H9 (cell line): Measurements from ENCODE around the gene PAOX. TPM values are rescaled to one million over a fixed set of nuclear protein-coding genes. Genes with fewer than 3 reads are reported as not detected.

Experiments
- DNase-seq: peaks from one replicate; pipeline ENCODE4 v3.0.0-alpha.2; 2017
- H2AFZ ChIP-seq: one replicate; pipeline ENCODE4 v1.6.1; 2013; ENCODE audit warnings: mild to moderate bottlenecking, low read length, control low read depth, moderate library complexity
- H2AK5ac ChIP-seq: 2 replicates; pipeline ENCODE4 v1.6.1; 2013; ENCODE audit warnings: low read length, control low read depth, mixed read lengths; ENCODE audit not compliant: insufficient read length
- H2BK120ac ChIP-seq: one replicate; pipeline ENCODE4 v1.6.1; 2013; ENCODE audit warnings: low read depth, mild to moderate bottlenecking, low read length, control low read depth, inconsistent platforms; ENCODE audit not compliant: poor library complexity, severe bottlenecking
- H2BK12ac ChIP-seq: 2 replicates; pipeline ENCODE4 v1.6.1; 2013; ENCODE audit warnings: low read length, control low read depth, mixed read lengths, low read depth; ENCODE audit not compliant: insufficient read length
- H2BK15ac ChIP-seq: 2 replicates; pipeline ENCODE4 v1.6.1; 2013; ENCODE audit warnings: low read depth, low read length, control low read depth
- H2BK20ac ChIP-seq: one replicate; pipeline ENCODE4 v1.6.1; 2013; ENCODE audit warnings: low read depth, mild to moderate bottlenecking, low read length, control low read depth, inconsistent platforms; ENCODE audit not compliant: poor library complexity, severe bottlenecking
- H2BK5ac ChIP-seq: 2 replicates; pipeline ENCODE4 v1.6.1; 2013; ENCODE audit warnings: low read length, control low read depth, mixed read lengths; ENCODE audit not compliant: insufficient read length
- H3K14ac ChIP-seq: 2 replicates; pipeline ENCODE4 v1.6.1; 2013; ENCODE audit warnings: low read length, control low read depth; ENCODE audit not compliant: insufficient read depth
- H3K18ac ChIP-seq: 2 replicates; pipeline ENCODE4 v1.6.1; 2013; ENCODE audit warnings: low read depth, mild to moderate bottlenecking, mixed read lengths, low read length, control low read depth; ENCODE audit not compliant: insufficient read length
- H3K23ac ChIP-seq: 2 replicates; pipeline ENCODE4 v1.6.1; 2013; ENCODE audit warnings: low read length, control low read depth, mixed read lengths, low read depth; ENCODE audit not compliant: insufficient read length
- H3K23me2 ChIP-seq: 2 replicates; pipeline ENCODE4 v1.6.1; 2013; ENCODE audit warnings: low read depth, mild to moderate bottlenecking, mixed read lengths, low read length, control low read depth; ENCODE audit not compliant: insufficient read length, poor library complexity, severe bottlenecking
- H3K27ac ChIP-seq: 2 replicates; pipeline ENCODE4 v1.5.1; 2013; ENCODE audit warnings: low read length, control low read depth, mixed read lengths, low read depth; ENCODE audit not compliant: insufficient read length
- H3K27me3 ChIP-seq: 2 replicates; pipeline ENCODE4 v1.6.1; 2013; ENCODE audit warnings: low read length, control low read depth, inconsistent platforms; ENCODE audit not compliant: insufficient read depth
- H3K4ac ChIP-seq: 2 replicates; pipeline ENCODE4 v1.6.1; 2013; ENCODE audit warnings: low read depth, mild to moderate bottlenecking, control low read depth, inconsistent platforms, low read length, moderate library complexity
- H3K4me1 ChIP-seq: 2 replicates; pipeline ENCODE4 v1.6.1; 2013; ENCODE audit warnings: low read length, control low read depth, inconsistent platforms; ENCODE audit not compliant: insufficient read depth
- H3K4me2 ChIP-seq: 2 replicates; pipeline ENCODE4 v1.6.1; 2013; ENCODE audit warnings: low read length, control low read depth, mixed read lengths; ENCODE audit not compliant: insufficient read length, insufficient read depth
- H3K56ac ChIP-seq: 2 replicates; pipeline ENCODE4 v1.6.1; 2013; ENCODE audit warnings: low read depth, mild to moderate bottlenecking, mixed read lengths, low read length, control low read depth; ENCODE audit not compliant: insufficient read length
- H3K79me1 ChIP-seq: 2 replicates; pipeline ENCODE4 v1.6.1; 2013; ENCODE audit warnings: low read depth, mild to moderate bottlenecking, moderate library complexity, low read length, control low read depth, inconsistent platforms; ENCODE audit not compliant: insufficient read depth, poor library complexity, severe bottlenecking
- H3K79me2 ChIP-seq: 2 replicates; pipeline ENCODE4 v1.6.1; 2013; ENCODE audit warnings: low read length, control low read depth, inconsistent platforms; ENCODE audit not compliant: insufficient read depth
- H3K9ac ChIP-seq: 2 replicates; pipeline ENCODE4 v1.6.1; 2013; ENCODE audit warnings: low read length, control low read depth, mixed read lengths; ENCODE audit not compliant: insufficient read length; ENCODE audit errors: extremely low read depth
- H3K9me3 ChIP-seq: one replicate; pipeline ENCODE4 v1.6.1; 2013; ENCODE audit warnings: low read depth, low read length, inconsistent platforms; ENCODE audit not compliant: control insufficient read depth
- H3T11ph ChIP-seq: one replicate; pipeline ENCODE4 v1.6.1; 2013; ENCODE audit warnings: mild to moderate bottlenecking, low read length, control low read depth, inconsistent platforms
- H4K20me1 ChIP-seq: one replicate; pipeline ENCODE4 v1.6.1; 2013; ENCODE audit not compliant: control insufficient read depth, insufficient read length, insufficient read depth
- H4K5ac ChIP-seq: 2 replicates; pipeline ENCODE4 v1.6.1; 2013; ENCODE audit warnings: low read depth, mild to moderate bottlenecking, mixed read lengths, low read length, control low read depth; ENCODE audit not compliant: insufficient read length
- H4K8ac ChIP-seq: replicated peaks from 2 replicates; pipeline ENCODE4 v1.6.1; 2013; ENCODE audit warnings: low read length, control low read depth, mixed read lengths, low read depth; ENCODE audit not compliant: insufficient read length
- H4K91ac ChIP-seq: 2 replicates; pipeline ENCODE4 v1.6.1; 2013; ENCODE audit warnings: low read depth, mild to moderate bottlenecking, moderate library complexity, mixed read lengths, low read length, control low read depth; ENCODE audit not compliant: insufficient read length
- H3K27ac Mint-ChIP-seq, 3 experiments: 2 replicates in 2 of 3; 3 replicates in 1 of 3; pipeline ENCODE4 v1.8.0; 2020 to 2021; ENCODE audit warnings: mixed read lengths in 3 of 3, mild to moderate bottlenecking in 1 of 3, moderate library complexity in 1 of 3
- H3K27me3 Mint-ChIP-seq: 2 replicates; pipeline ENCODE4 v1.8.0; 2021; ENCODE audit warnings: low read depth, mild to moderate bottlenecking, moderate library complexity, mixed read lengths
- H3K36me3 Mint-ChIP-seq, 3 experiments: 2 replicates in 2 of 3; 3 replicates in 1 of 3; pipeline ENCODE4 v1.8.0; 2020 to 2021; ENCODE audit warnings: low read depth in 3 of 3, mixed read lengths in 3 of 3; ENCODE audit not compliant: insufficient read depth in 1 of 3
- H3K4me1 Mint-ChIP-seq, 2 experiments: 2 replicates each; pipeline ENCODE4 v1.8.0; 2020; ENCODE audit warnings: mixed read lengths in 2 of 2
- H3K4me3 Mint-ChIP-seq, 2 experiments: 2 replicates in 1 of 2; 3 replicates in 1 of 2; pipeline ENCODE4 v1.8.0; 2020 to 2021; ENCODE audit warnings: mild to moderate bottlenecking in 2 of 2, mixed read lengths in 2 of 2, moderate library complexity in 1 of 2
- H3K9me3 Mint-ChIP-seq, 2 experiments: 2 replicates in 1 of 2; 3 replicates in 1 of 2; pipeline ENCODE4 v1.8.0; 2020; ENCODE audit warnings: mild to moderate bottlenecking in 2 of 2, mixed read lengths in 2 of 2, moderate library complexity in 1 of 2
- WGBS: extraction: QIAGEN DNeasy Blood & Tissue Kit; methylation state at CpG from one replicate; pipeline ENCODE4 v1.1.7; 2013; ENCODE audit warnings: missing lambda C conversion rate, low lambda C conversion rate, mixed read lengths; ENCODE audit not compliant: insufficient read length; ENCODE audit errors: extremely low coverage; 5-methylcytosine and 5-hydroxymethylcytosine counted together
- total RNA-seq: library from RNA; stranded (reverse); gene quantifications from 2 replicates; pipeline ENCODE4 v1.2.1, GENCODE V29; 2021
- TF ChIP-seq, protein P1 (sequence below): fragments of 200-600 bp; sonication (generic); conservative IDR thresholded peaks from 3 replicates; pipeline ENCODE4 v1.8.0; 2021; ENCODE audit warnings: antibody characterized with exemption, mild to moderate bottlenecking

Gene PAOX
- total RNA-seq, 1 experiment from 2014 or later = 5.6 TPM

GRCh38 chr10:133346413-133346812 is 32.6 kb upstream of the PAOX start:
- Histone ChIP-seq H2BK5ac (no peak overlapping the region), H3K4me1 (peaks cover 2% of the 10 kb centered on the region; the same call in 1 of the 2 replicates), H2BK20ac (no peak overlapping the region), H4K91ac (no peak overlapping the region), H3K56ac (no peak overlapping the region), H4K20me1 (no peaks in the 10 kb centered on the region), H3K4ac (no peak overlapping the region), H2BK12ac (no peak overlapping the region), H3K9me3 (no peaks in the 10 kb centered on the region), H3K23ac (no peak overlapping the region), H2AK5ac (no peak overlapping the region), H2BK120ac (no peak overlapping the region), H2BK15ac (no peak overlapping the region), H3K4me2 (no peak overlapping the region), H3K79me1 (no peaks in the 10 kb centered on the region), H3K27ac (no peak overlapping the region), H3K9ac (no peak overlapping the region), H4K8ac (no peak overlapping the region), H3K23me2 (no peaks in the 10 kb centered on the region), H2AFZ (no peak overlapping the region), H3T11ph (no peak overlapping the region), H3K79me2 (no peaks in the 10 kb centered on the region), H4K5ac (no peak overlapping the region), H3K18ac (no peak overlapping the region), H3K14ac (no peak overlapping the region), H3K27me3 (no peaks in the 10 kb centered on the region; the same call in 1 of the 2 replicates)
- TF ChIP-seq, protein P1, sequence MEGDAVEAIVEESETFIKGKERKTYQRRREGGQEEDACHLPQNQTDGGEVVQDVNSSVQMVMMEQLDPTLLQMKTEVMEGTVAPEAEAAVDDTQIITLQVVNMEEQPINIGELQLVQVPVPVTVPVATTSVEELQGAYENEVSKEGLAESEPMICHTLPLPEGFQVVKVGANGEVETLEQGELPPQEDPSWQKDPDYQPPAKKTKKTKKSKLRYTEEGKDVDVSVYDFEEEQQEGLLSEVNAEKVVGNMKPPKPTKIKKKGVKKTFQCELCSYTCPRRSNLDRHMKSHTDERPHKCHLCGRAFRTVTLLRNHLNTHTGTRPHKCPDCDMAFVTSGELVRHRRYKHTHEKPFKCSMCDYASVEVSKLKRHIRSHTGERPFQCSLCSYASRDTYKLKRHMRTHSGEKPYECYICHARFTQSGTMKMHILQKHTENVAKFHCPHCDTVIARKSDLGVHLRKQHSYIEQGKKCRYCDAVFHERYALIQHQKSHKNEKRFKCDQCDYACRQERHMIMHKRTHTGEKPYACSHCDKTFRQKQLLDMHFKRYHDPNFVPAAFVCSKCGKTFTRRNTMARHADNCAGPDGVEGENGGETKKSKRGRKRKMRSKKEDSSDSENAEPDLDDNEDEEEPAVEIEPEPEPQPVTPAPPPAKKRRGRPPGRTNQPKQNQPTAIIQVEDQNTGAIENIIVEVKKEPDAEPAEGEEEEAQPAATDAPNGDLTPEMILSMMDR = no peak
- Mint-ChIP-seq H3K36me3 (no peaks in the 10 kb centered on the region; a peak in 2 of 7 replicates), H3K27ac (peak overlapping the region in 1 of 3 experiments; percentile 40; a peak in 1 of 7 replicates), H3K4me1 (peaks cover 11 to 36% of the 10 kb centered on the region in 2 experiments), H3K9me3 (no peaks in the 10 kb centered on the region; a peak in 1 of 5 replicates), H3K4me3 (no peak overlapping the region; a peak in 1 of 5 replicates), H3K27me3 (peaks cover 26% of the 10 kb centered on the region)
- peak; percentile 55 for DNase-seq
- WGBS = no CpG with 5 or more reads among the region's 11 CpGs
